Panc1 (cell line): Measurements from ENCODE around the gene CASTOR1. TPM values are rescaled to one million over a fixed set of nuclear protein-coding genes. Genes with fewer than 3 reads are reported as not detected.

Source experiments
- ATAC-seq: fragments of 200-7000 bp; cut with Tn5 transposase; 2 replicates; pipeline ENCODE4 v1.9.1; 2020; ENCODE audit warnings: mild to moderate bottlenecking, moderate library complexity
- BruUV-seq: library from RNA; stranded (reverse); fragments of 400-500 nt; replicated peaks from 2 replicates; lab custom pipeline; 2021; lab: Mats Ljungman, UMichigan
- CTCF ChIA-PET: fragments of 300-600 bp; sonication (Branson Sonifier 250); formaldehyde crosslinking; loops from one replicate; lab custom pipeline; 2022; ENCODE audit warnings: antibody characterized with exemption; lab: Charles Lee
- POLR2A ChIA-PET: fragments of 300-600 bp; sonication (Branson Sonifier 250); formaldehyde crosslinking; loops from one replicate; lab custom pipeline; 2022; ENCODE audit warnings: antibody characterized with exemption; lab: Charles Lee
- DNase-seq: peaks from one replicate; pipeline ENCODE4 v3.0.0-alpha.2; 2010; ENCODE audit warnings: low read depth, low spot score
- H3K27ac ChIP-seq: 2 replicates; pipeline ENCODE4 v1.5.1; 2011; ENCODE audit warnings: mild to moderate bottlenecking, low read length, inconsistent platforms
- H3K27me3 ChIP-seq: fragments of 200-500 bp; sonication (Bioruptor generic); 2 replicates; pipeline ENCODE4 v1.6.0; 2014; ENCODE audit warnings: low read length, inconsistent platforms; ENCODE audit not compliant: control insufficient read depth, insufficient read depth
- H3K36me3 ChIP-seq: fragments of 200-500 bp; sonication (Bioruptor generic); 2 replicates; pipeline ENCODE4 v1.5.1; 2014; ENCODE audit warnings: inconsistent platforms, mild to moderate bottlenecking, low read length, moderate library complexity; ENCODE audit not compliant: control insufficient read depth, insufficient read depth
- H3K4me1 ChIP-seq: 2 replicates; pipeline ENCODE4 v1.5.1; 2011; ENCODE audit warnings: inconsistent platforms, mild to moderate bottlenecking, low read length, moderate library complexity; ENCODE audit not compliant: control insufficient read depth, insufficient read depth
- H3K4me3 ChIP-seq, 2 experiments: 2 replicates each; pipeline ENCODE4 v1.5.1; 2011 to 2012; ENCODE audit warnings: low read depth in 2 of 2, low read length in 2 of 2, mild to moderate bottlenecking in 2 of 2, inconsistent platforms in 1 of 2, moderate library complexity in 1 of 2
- H3K9me3 ChIP-seq: fragments of 200-500 bp; sonication (Bioruptor generic); 2 replicates; pipeline ENCODE4 v1.5.1; 2014; ENCODE audit warnings: low read depth, mild to moderate bottlenecking, inconsistent platforms, low read length, moderate library complexity; ENCODE audit not compliant: control insufficient read depth, insufficient read depth
- CTCF ChIP-seq: fragments of 450-650 bp; IDR thresholded peaks from 2 replicates; pipeline ENCODE4 v1.5.1; 2017; ENCODE audit warnings: mild to moderate bottlenecking
- POLR2AphosphoS5 ChIP-seq: IDR thresholded peaks from 2 replicates; pipeline ENCODE4 v1.6.1; 2012; ENCODE audit warnings: mild to moderate bottlenecking, low read depth, low read length, moderate library complexity
- REST ChIP-seq, 2 experiments: IDR thresholded peaks; 2 replicates each; pipeline ENCODE4 v1.6.1; 2011 to 2012; ENCODE audit warnings: low read depth in 2 of 2, control low read depth in 1 of 2, low read length in 1 of 2, mild to moderate bottlenecking in 1 of 2, moderate library complexity in 1 of 2; ENCODE audit not compliant: insufficient read depth in 1 of 2
- SIN3A ChIP-seq: IDR thresholded peaks from 2 replicates; pipeline ENCODE4 v1.6.1; 2012; ENCODE audit warnings: low read depth, mild to moderate bottlenecking, low read length, moderate library complexity, borderline replicate concordance; ENCODE audit not compliant: insufficient read depth
- TCF7L2 ChIP-seq: IDR thresholded peaks from 2 replicates; pipeline ENCODE4 v1.6.1; 2011; ENCODE audit warnings: mild to moderate bottlenecking, low read depth, low read length, inconsistent platforms
- in situ Hi-C: cut with HindIII; loops from 2 replicates; pipeline ENCODE4 v1.10.0; 2016; ENCODE audit warnings: low sequenced_read_pairs, low pct_unique_long_range_greater_than_20kb
- intact Hi-C: fragments of 100-400 bp; cut with micrococcal nuclease; formaldehyde crosslinking; loops from one replicate; pipeline ENCODE4 v1.10.0; 2022; ENCODE audit not compliant: unreplicated experiment
- total RNA-seq: library from RNA; stranded (reverse); gene quantifications from one replicate; pipeline ENCODE4 v1.2.1, GENCODE V29; 2021; ENCODE audit not compliant: unreplicated experiment

The CASTOR1 gene
- total RNA-seq, 1 experiment from 2014 or later, result 6.7 TPM

- Histone ChIP-seq H3K27me3 (no peaks in the 10 kb centered on the region), H3K4me3 (no peak overlapping the region), H3K36me3 (no peaks in the 10 kb centered on the region; the same call in 1 of the 2 replicates), H3K4me1 (peaks cover 13% of the 10 kb centered on the region), H3K27ac (no peak overlapping the region), H3K9me3 (no peaks in the 10 kb centered on the region)
- no peak for DNase-seq
- no peak for ATAC-seq
- in situ Hi-C loops, result no loop called here
- TF ChIP-seq SIN3A (no peak), CTCF (no peak), TCF7L2 (no peak), POLR2AphosphoS5 (no peak), REST (IDR thresholded peaks at IDR 0.05; ENCODE audit: insufficient read depth in 1 of 2, low read depth in 2 of 2, low read length in 1 of 2) (no peak)
- ChIA-PET POLR2A (no interaction called here), CTCF (no interaction called here)
- no TSS peak for BruUV-seq
- intact Hi-C loops, result no loop called here
Observed at GRCh38 chr22:30261134-30261533, 28.2 kb downstream of the CASTOR1 start.

- TF ChIP-seq TCF7L2 (no peak), SIN3A (no peak), POLR2AphosphoS5 (no peak), REST (IDR thresholded peaks at IDR 0.05; ENCODE audit: insufficient read depth in 1 of 2, low read depth in 2 of 2, low read length in 1 of 2) (no peak), CTCF (no peak)
- CTCF ChIA-PET, result no interaction called here
Observed at GRCh38 chr22:30260682-30261081, 28.6 kb downstream of the CASTOR1 start.

More at GRCh38 chr22:30260682-30261081, 28.6 kb downstream of the CASTOR1 start:
- peaks cover 13% of the 10 kb centered on the region for H3K4me1 ChIP-seq
- ATAC-seq, result no peak
- no peaks in the 10 kb centered on the region; the same call in 1 of the 2 replicates for H3K36me3 ChIP-seq
- intact Hi-C loops, result no loop called here
- H3K4me3 ChIP-seq, result no peak overlapping the region
- no peaks in the 10 kb centered on the region for H3K9me3 ChIP-seq
- H3K27ac ChIP-seq, result no peak overlapping the region
- in situ Hi-C loops, result no loop called here
- DNase-seq, result no peak
- no peaks in the 10 kb centered on the region for H3K27me3 ChIP-seq
- POLR2A ChIA-PET, result no interaction called here
- no TSS peak for BruUV-seq
